ENCODE measurements around the gene C14orf180. TPM values are rescaled to one million over a fixed set of nuclear protein-coding genes. Genes with fewer than 3 reads are reported as not detected.

Gene C14orf180
- total RNA-seq, 6 experiments from 2014 or later: not detected

DNA sequence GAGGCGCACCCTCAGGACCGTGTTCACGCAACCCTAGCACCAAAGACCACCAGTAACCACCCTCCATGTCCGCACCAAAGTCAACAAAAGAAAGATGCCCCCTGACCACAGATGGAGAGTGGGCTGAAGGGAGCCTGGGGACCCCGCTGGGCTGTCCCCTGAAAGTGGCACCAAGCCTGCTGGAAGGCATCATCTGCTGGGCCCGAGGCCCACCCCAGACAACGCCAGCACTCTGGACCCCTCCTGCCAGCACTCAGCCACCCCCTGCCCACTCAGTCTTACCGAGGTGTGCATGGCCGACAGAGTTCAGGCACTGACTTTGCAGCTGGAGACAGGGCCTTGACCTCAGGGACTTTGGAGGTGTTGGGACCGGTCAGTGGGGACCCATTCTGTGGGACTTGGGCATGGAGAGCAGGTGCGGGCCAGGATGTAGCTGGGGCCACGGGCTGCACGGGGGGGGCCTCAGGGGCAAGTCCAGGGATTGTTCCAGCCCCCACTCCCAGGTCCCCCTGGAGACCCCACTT is 59.4 kb downstream of the C14orf180 start:
- TF ChIP-seq, protein P1, sequence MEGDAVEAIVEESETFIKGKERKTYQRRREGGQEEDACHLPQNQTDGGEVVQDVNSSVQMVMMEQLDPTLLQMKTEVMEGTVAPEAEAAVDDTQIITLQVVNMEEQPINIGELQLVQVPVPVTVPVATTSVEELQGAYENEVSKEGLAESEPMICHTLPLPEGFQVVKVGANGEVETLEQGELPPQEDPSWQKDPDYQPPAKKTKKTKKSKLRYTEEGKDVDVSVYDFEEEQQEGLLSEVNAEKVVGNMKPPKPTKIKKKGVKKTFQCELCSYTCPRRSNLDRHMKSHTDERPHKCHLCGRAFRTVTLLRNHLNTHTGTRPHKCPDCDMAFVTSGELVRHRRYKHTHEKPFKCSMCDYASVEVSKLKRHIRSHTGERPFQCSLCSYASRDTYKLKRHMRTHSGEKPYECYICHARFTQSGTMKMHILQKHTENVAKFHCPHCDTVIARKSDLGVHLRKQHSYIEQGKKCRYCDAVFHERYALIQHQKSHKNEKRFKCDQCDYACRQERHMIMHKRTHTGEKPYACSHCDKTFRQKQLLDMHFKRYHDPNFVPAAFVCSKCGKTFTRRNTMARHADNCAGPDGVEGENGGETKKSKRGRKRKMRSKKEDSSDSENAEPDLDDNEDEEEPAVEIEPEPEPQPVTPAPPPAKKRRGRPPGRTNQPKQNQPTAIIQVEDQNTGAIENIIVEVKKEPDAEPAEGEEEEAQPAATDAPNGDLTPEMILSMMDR (IDR thresholded peaks at IDR 0.05): no peak
- H3K27ac Mint-ChIP-seq: no peak overlapping the region
- no peaks in the 10 kb centered on the region for H3K9me3 Mint-ChIP-seq

DNA sequence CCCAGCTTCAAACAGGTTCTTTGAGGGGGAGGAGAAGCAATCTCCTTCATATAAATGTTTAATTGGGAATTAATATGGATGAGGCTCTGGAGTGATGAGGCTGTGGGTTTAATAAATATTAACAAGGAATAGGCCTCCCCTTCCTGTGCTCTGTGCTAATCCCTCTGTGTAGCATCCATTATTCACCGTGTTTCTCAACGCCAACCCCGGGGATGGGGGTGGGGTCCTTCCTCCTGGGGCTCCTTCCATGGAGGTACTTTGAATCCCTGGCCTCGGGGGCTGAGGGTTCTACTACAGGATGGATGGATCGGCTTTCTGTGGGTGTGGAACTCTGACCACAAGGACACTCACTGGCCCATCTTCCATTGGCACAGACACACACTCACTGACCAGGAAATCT is 59.9 kb downstream of the C14orf180 start:
- Mint-ChIP-seq H3K27ac (no peak overlapping the region), H3K9me3 (no peaks in the 10 kb centered on the region), H3K4me3 (no peak overlapping the region), H3K27me3 (ENCODE audit: insufficient read depth) (peaks cover 5% of the 10 kb centered on the region), H3K36me3 (ENCODE audit: low read depth) (no peaks in the 10 kb centered on the region), H3K4me1 (ENCODE audit: low read depth) (no peaks in the 10 kb centered on the region)
- no peak for DNase-seq
- TF ChIP-seq, protein P1 (IDR thresholded peaks at IDR 0.05): no peak

More for the DNA sequence above, 59.4 kb downstream of the C14orf180 start:
- H3K4me1 Mint-ChIP-seq (ENCODE audit: low read depth): no peaks in the 10 kb centered on the region
- no peak for DNase-seq
- no peak overlapping the region for H3K4me3 Mint-ChIP-seq
- H3K36me3 Mint-ChIP-seq (ENCODE audit: low read depth): no peaks in the 10 kb centered on the region
- peaks cover 5% of the 10 kb centered on the region for H3K27me3 Mint-ChIP-seq (ENCODE audit: insufficient read depth)

Other genes starting within 250 kb of the C14orf180 start
- gene TMEM179, start 25.0 kb downstream of the C14orf180 start, total RNA-seq (2021; fragmentation: NEBNext Ultra II Directional; extraction: Animal tissue kit (Norgen Biotek cat#: 25700)): not detected
- gene INF2, start 109.9 kb downstream of the C14orf180 start, total RNA-seq (2021; fragmentation: NEBNext Ultra II Directional; extraction: Animal tissue kit (Norgen Biotek cat#: 25700)): 100 to 1,000 TPM; 111 to 121 (median 116) TPM
- gene ADSS1, start 144.5 kb downstream of the C14orf180 start, total RNA-seq (2021; fragmentation: NEBNext Ultra II Directional; extraction: Animal tissue kit (Norgen Biotek cat#: 25700)): 1 to 10 TPM; 2.7 to 3.7 (median 3.3) TPM
- 10 to 100 TPM; 78.3 to 95.8 (median 82.5) TPM for gene SIVA1, start 173.4 kb downstream of the C14orf180 start, total RNA-seq (2021; fragmentation: NEBNext Ultra II Directional; extraction: Animal tissue kit (Norgen Biotek cat#: 25700))
- 100 to 1,000 TPM; 164 to 191 (median 173) TPM for gene AKT1, start 216.0 kb downstream of the C14orf180 start, total RNA-seq (2021; fragmentation: NEBNext Ultra II Directional; extraction: Animal tissue kit (Norgen Biotek cat#: 25700))
- 1 to 10 TPM; 1.3 to 1.8 (median 1.5) TPM for gene ZBTB42, start 221.3 kb downstream of the C14orf180 start, total RNA-seq (2021; fragmentation: NEBNext Ultra II Directional; extraction: Animal tissue kit (Norgen Biotek cat#: 25700))